ENCODE data around the gene F7. TPM values are rescaled to one million over a fixed set of nuclear protein-coding genes. Genes with fewer than 3 reads are reported as not detected.

Gene F7
- total RNA-seq, 1 experiment from 2014 or later, result not detected

GRCh38 chr13:113145911-113146598 lies 40.5 kb downstream of the F7 start:
- Histone ChIP-seq H3K4me1 (ENCODE audit: insufficient read depth, low read length) (no peaks in the 10 kb centered on the region), H3K79me2 (ENCODE audit: low read length) (no peaks in the 10 kb centered on the region), H3K27me3 (ENCODE audit: low read length) (no peaks in the 10 kb centered on the region), H3K9ac (ENCODE audit: low read length) (no peak overlapping the region), H3K36me3 (ENCODE audit: low read depth, low read length) (no peaks in the 10 kb centered on the region), H3K9me3 (ENCODE audit: low read length) (no peaks in the 10 kb centered on the region), H3K27ac (ENCODE audit: low read length) (no peak overlapping the region), H3K9me2 (replicated peaks; ENCODE audit: low read length) (no peaks in the 10 kb centered on the region), H4K20me1 (ENCODE audit: low read length) (no peaks in the 10 kb centered on the region), H3K4me2 (ENCODE audit: low read length) (no peak overlapping the region), H2AFZ (ENCODE audit: low read length) (no peak overlapping the region), H3F3A (ENCODE audit: low read length, unreplicated experiment) (no peaks in the 10 kb centered on the region), H3K4me3 (ENCODE audit: low read length) (no peak overlapping the region)
- CTCF ChIA-PET, result no interaction called here
- no peak for ATAC-seq
- POLR2A ChIA-PET (ENCODE audit: unreplicated experiment), result no interaction called here
- intact Hi-C loops (cut with micrococcal nuclease), result no loop called here
- BruUV-seq (replicated peaks), result no TSS peak
- TF ChIP-seq EZH2 (IDR thresholded peaks at IDR 0.05; ENCODE audit: low read length, unreplicated experiment), result no peak
- TF ChIP-seq, protein P1, sequence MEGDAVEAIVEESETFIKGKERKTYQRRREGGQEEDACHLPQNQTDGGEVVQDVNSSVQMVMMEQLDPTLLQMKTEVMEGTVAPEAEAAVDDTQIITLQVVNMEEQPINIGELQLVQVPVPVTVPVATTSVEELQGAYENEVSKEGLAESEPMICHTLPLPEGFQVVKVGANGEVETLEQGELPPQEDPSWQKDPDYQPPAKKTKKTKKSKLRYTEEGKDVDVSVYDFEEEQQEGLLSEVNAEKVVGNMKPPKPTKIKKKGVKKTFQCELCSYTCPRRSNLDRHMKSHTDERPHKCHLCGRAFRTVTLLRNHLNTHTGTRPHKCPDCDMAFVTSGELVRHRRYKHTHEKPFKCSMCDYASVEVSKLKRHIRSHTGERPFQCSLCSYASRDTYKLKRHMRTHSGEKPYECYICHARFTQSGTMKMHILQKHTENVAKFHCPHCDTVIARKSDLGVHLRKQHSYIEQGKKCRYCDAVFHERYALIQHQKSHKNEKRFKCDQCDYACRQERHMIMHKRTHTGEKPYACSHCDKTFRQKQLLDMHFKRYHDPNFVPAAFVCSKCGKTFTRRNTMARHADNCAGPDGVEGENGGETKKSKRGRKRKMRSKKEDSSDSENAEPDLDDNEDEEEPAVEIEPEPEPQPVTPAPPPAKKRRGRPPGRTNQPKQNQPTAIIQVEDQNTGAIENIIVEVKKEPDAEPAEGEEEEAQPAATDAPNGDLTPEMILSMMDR (conservative IDR thresholded peaks at IDR 0.05; ENCODE audit: low read depth, low read length), result no peak
- no peak for TF ChIP-seq EZH2phosphoT487 (IDR thresholded peaks at IDR 0.05; ENCODE audit: borderline replicate concordance, low read length)
- no peak for DNase-seq

GRCh38 chr13:113146750-113147149 lies 41.2 kb downstream of the F7 start:
- Histone ChIP-seq H3K27ac (ENCODE audit: low read length) (no peak overlapping the region), H3K27me3 (ENCODE audit: low read length) (no peaks in the 10 kb centered on the region), H3K4me2 (ENCODE audit: low read length) (no peak overlapping the region), H3K9ac (ENCODE audit: low read length) (no peak overlapping the region), H3K9me2 (replicated peaks; ENCODE audit: low read length) (no peaks in the 10 kb centered on the region), H3K4me1 (ENCODE audit: insufficient read depth, low read length) (no peaks in the 10 kb centered on the region), H3K9me3 (ENCODE audit: low read length) (no peaks in the 10 kb centered on the region), H2AFZ (ENCODE audit: low read length) (no peak overlapping the region), H3F3A (ENCODE audit: low read length, unreplicated experiment) (no peaks in the 10 kb centered on the region), H3K79me2 (ENCODE audit: low read length) (no peaks in the 10 kb centered on the region), H3K4me3 (ENCODE audit: low read length) (no peak overlapping the region), H4K20me1 (ENCODE audit: low read length) (no peaks in the 10 kb centered on the region), H3K36me3 (ENCODE audit: low read depth, low read length) (no peaks in the 10 kb centered on the region)
- CTCF ChIA-PET, result no interaction called here
- DNase-seq, result no peak
- POLR2A ChIA-PET (ENCODE audit: unreplicated experiment), result no interaction called here
- intact Hi-C loops (cut with micrococcal nuclease), result no loop called here
- no peak for TF ChIP-seq EZH2 (IDR thresholded peaks at IDR 0.05; ENCODE audit: low read length, unreplicated experiment)
- TF ChIP-seq, protein P1 (conservative IDR thresholded peaks at IDR 0.05; ENCODE audit: low read depth, low read length), result no peak
- no peak for TF ChIP-seq EZH2phosphoT487 (IDR thresholded peaks at IDR 0.05; ENCODE audit: borderline replicate concordance, low read length)
- ATAC-seq, result no peak
- BruUV-seq (replicated peaks), result no TSS peak

GRCh38 chr13:113147206-113147605 lies 41.6 kb downstream of the F7 start:
- Histone ChIP-seq H3K4me3 (ENCODE audit: low read length) (no peak overlapping the region), H3K4me2 (ENCODE audit: low read length) (no peak overlapping the region), H3K27ac (ENCODE audit: low read length) (no peak overlapping the region), H3K36me3 (ENCODE audit: low read depth, low read length) (no peaks in the 10 kb centered on the region), H3K9me2 (replicated peaks; ENCODE audit: low read length) (no peaks in the 10 kb centered on the region), H3F3A (ENCODE audit: low read length, unreplicated experiment) (no peaks in the 10 kb centered on the region), H3K9me3 (ENCODE audit: low read length) (no peaks in the 10 kb centered on the region), H3K4me1 (ENCODE audit: insufficient read depth, low read length) (no peaks in the 10 kb centered on the region), H4K20me1 (ENCODE audit: low read length) (no peaks in the 10 kb centered on the region), H2AFZ (ENCODE audit: low read length) (no peak overlapping the region), H3K79me2 (ENCODE audit: low read length) (no peaks in the 10 kb centered on the region), H3K9ac (ENCODE audit: low read length) (no peak overlapping the region), H3K27me3 (ENCODE audit: low read length) (no peaks in the 10 kb centered on the region)
- ChIA-PET CTCF (no interaction called here), POLR2A (ENCODE audit: unreplicated experiment) (no interaction called here)
- ATAC-seq (no peak), DNase-seq (no peak)
- BruUV-seq (replicated peaks), result no TSS peak
- TF ChIP-seq EZH2phosphoT487 (IDR thresholded peaks at IDR 0.05; ENCODE audit: borderline replicate concordance, low read length) (no peak), EZH2 (IDR thresholded peaks at IDR 0.05; ENCODE audit: low read length, unreplicated experiment) (no peak)
- TF ChIP-seq, protein P1 (conservative IDR thresholded peaks at IDR 0.05; ENCODE audit: low read depth, low read length), result no peak
- intact Hi-C loops (cut with micrococcal nuclease), result no loop called here

Measured in PC-3 (cell line).